K562 (cell line): ENCODE data around the gene APOB. TPM values are rescaled to one million over a fixed set of nuclear protein-coding genes. Genes with fewer than 3 reads are reported as not detected.

Source experiments
- ATAC-seq: fragments of 200-7000 bp; cut with Tn5 transposase; 3 replicates; pipeline ENCODE4 v1.9.1; 2020; ENCODE audit warnings: moderate library complexity
- BruUV-seq: library from RNA; stranded (reverse); fragments of 400-500 nt; replicated peaks from 2 replicates; lab custom pipeline; 2021; lab: Mats Ljungman, UMichigan
- CTCF ChIA-PET: fragments of 300-600 bp; formaldehyde crosslinking; extraction: SDS; loops from one replicate; lab custom pipeline; 2021; ENCODE audit warnings: low intra/inter-chr PET ratio; lab: Yijun Ruan, JAX
- POLR2A ChIA-PET: fragments of 300-600, 350-650 bp; sonication (Branson Sonifier 250); formaldehyde crosslinking; extraction: SDS; loops from one replicate; lab custom pipeline; 2021; ENCODE audit warnings: antibody characterized with exemption, inconsistent platforms; lab: Yijun Ruan, JAX
- DNase-seq, 4 experiments: peaks; one replicate each; pipeline versions ENCODE4 v3.0.0 to v3.0.0-alpha.2; 2011 to 2018; ENCODE audit warnings: low spot score in 3 of 4, mixed read lengths in 3 of 4; ENCODE audit errors: extremely low read depth in 1 of 4
- FAIRE-seq: peaks from 2 replicates; lab custom pipeline; 2011; peaks lifted over from hg19 to GRCh38; lab: Jason Lieb, UNC
- H2AFZ ChIP-seq: 2 replicates; pipeline ENCODE4 v1.6.0; 2011; ENCODE audit warnings: low read depth, low read length, control low read depth, inconsistent platforms
- H3K27ac ChIP-seq: fragments of 200-600 bp; 3 replicates; pipeline ENCODE4 v1.8.0; 2011; ENCODE audit warnings: low read depth, mild to moderate bottlenecking, control low read depth, inconsistent platforms, low read length, moderate library complexity, mixed read lengths; ENCODE audit errors: extremely low read depth
- H3K27me3 ChIP-seq, 2 experiments: fragments of 300-600 bp in 1 of 2; 2 replicates in 1 of 2; 3 replicates in 1 of 2; pipeline versions ENCODE4 v1.6.0 to v1.8.0; 2011; ENCODE audit warnings: inconsistent platforms in 2 of 2, low read length in 2 of 2, mild to moderate bottlenecking in 1 of 2, mixed read lengths in 1 of 2, moderate library complexity in 1 of 2; ENCODE audit not compliant: control insufficient read depth in 2 of 2, insufficient read depth in 2 of 2
- H3K36me3 ChIP-seq: fragments of 300-600 bp; 3 replicates; pipeline ENCODE4 v1.8.0; 2011; ENCODE audit warnings: mild to moderate bottlenecking, low read length, inconsistent platforms; ENCODE audit not compliant: control insufficient read depth, insufficient read depth
- H3K4me1 ChIP-seq, 2 experiments: fragments of 200-600 bp in 1 of 2; replicated peaks in 1 of 2; 2 replicates in 1 of 2; 3 replicates in 1 of 2; pipeline versions ENCODE4 v1.5.1 to v1.8.0; 2011; ENCODE audit warnings: inconsistent platforms in 2 of 2, low read length in 2 of 2, mild to moderate bottlenecking in 1 of 2, mixed read lengths in 1 of 2, moderate library complexity in 1 of 2; ENCODE audit not compliant: control insufficient read depth in 2 of 2, insufficient read depth in 2 of 2
- H3K4me2 ChIP-seq: 2 replicates; pipeline ENCODE4 v1.6.1; 2011; ENCODE audit warnings: low read length, control low read depth, inconsistent platforms, mixed read lengths; ENCODE audit not compliant: insufficient read depth
- H3K4me3 ChIP-seq: fragments of 200-600 bp; sonication (generic), shearing (Covaris generic); 2 replicates; pipeline ENCODE4 v1.5.1; 2016; ENCODE audit warnings: control low read depth, inconsistent platforms
- H3K79me2 ChIP-seq: fragments of 200-600 bp; 3 replicates; pipeline ENCODE4 v1.8.0; 2011; ENCODE audit warnings: low read length, inconsistent platforms; ENCODE audit not compliant: control insufficient read depth, insufficient read depth
- H3K9ac ChIP-seq, 2 experiments: 2 replicates each; pipeline versions ENCODE4 v1.6.0 to v1.6.1; 2011; ENCODE audit warnings: low read depth in 2 of 2, low read length in 2 of 2, control low read depth in 1 of 2, inconsistent platforms in 1 of 2, mild to moderate bottlenecking in 1 of 2, mixed read lengths in 1 of 2; ENCODE audit not compliant: insufficient read depth in 1 of 2
- H3K9me1 ChIP-seq: one replicate; pipeline ENCODE4 v1.6.0; 2011; ENCODE audit warnings: inconsistent platforms, mild to moderate bottlenecking, low read length, moderate library complexity; ENCODE audit not compliant: control insufficient read depth, insufficient read depth
- H3K9me3 ChIP-seq: replicated peaks from 2 replicates; pipeline ENCODE4 v1.5.1; 2011; ENCODE audit warnings: low read depth, low read length, inconsistent platforms; ENCODE audit not compliant: control insufficient read depth, insufficient read depth
- H4K20me1 ChIP-seq: replicated peaks from 2 replicates; pipeline ENCODE4 v1.6.1; 2011; ENCODE audit warnings: low read length, inconsistent platforms, mixed read lengths; ENCODE audit not compliant: control insufficient read depth, insufficient read depth
- MTA1 ChIP-seq: fragments of 450-650 bp; IDR thresholded peaks from 2 replicates; pipeline ENCODE4 v1.6.1; 2017; ENCODE audit warnings: borderline replicate concordance
- NEUROD1 ChIP-seq: fragments of 150-350 bp; IDR thresholded peaks from 2 replicates; pipeline ENCODE4 v1.6.1; 2014; ENCODE audit warnings: borderline replicate concordance, low read length, low read depth; ENCODE audit not compliant: partially characterized antibody
- WGBS: fragments of 100-300 bp; shearing (Covaris generic); methylation state at CpG from one replicate; pipeline ENCODE4 v1.1.6; 2016; ENCODE audit warnings: low coverage, mixed read lengths; ENCODE audit not compliant: insufficient coverage; ENCODE audit errors: missing lambda C conversion rate; 5-methylcytosine and 5-hydroxymethylcytosine counted together
- in situ Hi-C: fragments of 300-500 bp; cut with MboI; formaldehyde crosslinking; loops from 4 replicates; pipeline ENCODE4 v1.15.0; 2018; ENCODE audit warnings: inconsistent platforms, mixed read lengths
- intact Hi-C: fragments of 100-400 bp; cut with micrococcal nuclease; formaldehyde crosslinking; loops from 2 replicates; pipeline ENCODE4 v1.14.2; 2022
- polyA plus RNA-seq, 8 experiments: library from polyadenylated mRNA; depleted of rRNA in 4 of 8; stranded (reverse) in 5 of 8; unstranded in 3 of 8; fragments of >200 nt; fragmentation: Nextera tagmentation in 2 of 8; fragmentation: Illumina TruSeq in 1 of 8; extraction: Ambion mirVana in 2 of 8; extraction: Trizol in 1 of 8; gene quantifications; 2 replicates each; pipeline versions ENCODE4 v1.2.1 to v1.2.3, GENCODE V29; 2011 to 2014; ENCODE audit warnings: inconsistent platforms in 1 of 8, missing spikeins in 1 of 8
- total RNA-seq, 7 experiments: library from RNA; depleted of rRNA in 6 of 7; stranded (reverse); fragments of >200 nt in 6 of 7; fragmentation: Illumina TruSeq in 2 of 7; extraction: Trizol in 2 of 7; gene quantifications; 2 replicates each; pipeline versions ENCODE4 v1.2.1 to v1.2.3, GENCODE V29; 2011 to 2021; ENCODE audit warnings: low replicate concordance in 1 of 7

The APOB gene
- total and polyA plus RNA-seq, 9 of the 15 experiments (the other 6 are each of a cell fraction or from before 2014, with no cell fraction given), result 0.73 TPM; not detected in 8

- DNase-seq (no peak), FAIRE-seq (no peak), ATAC-seq (no peak)
- no peaks in the 10 kb centered on the region for H3K36me3 ChIP-seq
- no peaks in the 10 kb centered on the region for H3K4me1 ChIP-seq
- BruUV-seq, result no TSS peak
- H2AFZ ChIP-seq, result no peak overlapping the region
- intact Hi-C loops, result no loop called here
- no peak overlapping the region for H3K9ac ChIP-seq
- in situ Hi-C loops, result no loop called here
- H3K9me3 ChIP-seq, result no peaks in the 10 kb centered on the region
- no peaks in the 10 kb centered on the region for H3K27me3 ChIP-seq
- H3K79me2 ChIP-seq, result no peaks in the 10 kb centered on the region
- 0% methylated on average over 2 of the region's 2 CpGs for WGBS
- H3K9me1 ChIP-seq, result no peaks in the 10 kb centered on the region
- no peak overlapping the region for H3K4me3 ChIP-seq
- CTCF ChIA-PET, result no interaction called here
- H3K27ac ChIP-seq, result no peak overlapping the region
- no peak for TF ChIP-seq MTA1
- H4K20me1 ChIP-seq, result no peaks in the 10 kb centered on the region
- no peak overlapping the region for H3K4me2 ChIP-seq
- POLR2A ChIA-PET, result interaction anchor here (1.1 to 1.2 kb wide), 2 partner anchors 10 to 12 kb away, joined by 3 read pairs; no protein-coding TSS in a partner anchor
Measured at GRCh38 chr2:21033237-21034155, 10.4 kb downstream of the APOB start.

- in situ Hi-C loops, result no loop called here
- H2AFZ ChIP-seq, result no peak overlapping the region
- H3K36me3 ChIP-seq, result no peaks in the 10 kb centered on the region
- no peaks in the 10 kb centered on the region for H4K20me1 ChIP-seq
- H3K9me3 ChIP-seq, result no peaks in the 10 kb centered on the region
- no peaks in the 10 kb centered on the region for H3K9me1 ChIP-seq
- ATAC-seq (no peak), FAIRE-seq (no peak), DNase-seq (no peak)
- no peak overlapping the region for H3K4me2 ChIP-seq
- intact Hi-C loops, result no loop called here
- no peak for TF ChIP-seq NEUROD1
- H3K4me3 ChIP-seq, result no peak overlapping the region
- no peaks in the 10 kb centered on the region for H3K79me2 ChIP-seq
- no peak overlapping the region for H3K9ac ChIP-seq
- H3K27ac ChIP-seq, result no peak overlapping the region
- under 1% methylated on average over 14 of the region's 14 CpGs for WGBS
- no peaks in the 10 kb centered on the region for H3K27me3 ChIP-seq
- H3K4me1 ChIP-seq, result no peaks in the 10 kb centered on the region
- BruUV-seq, result no TSS peak
- POLR2A ChIA-PET, result interaction anchor here (1.1 to 1.2 kb wide), 2 partner anchors 9 to 11 kb away, joined by 3 read pairs; no protein-coding TSS in a partner anchor
- CTCF ChIA-PET, result no interaction called here
Measured at GRCh38 chr2:21032338-21033236, 11.3 kb downstream of the APOB start.
